A673 (cell line): ENCODE data around the gene RHPN2.

Experiments used
- CTCF ChIP-seq: fragments of 300-800, 200-600 bp; sonication (generic); conservative IDR thresholded peaks from 2 replicates; pipeline ENCODE4 v1.5.1; 2017; ENCODE audit warnings: low read depth, mild to moderate bottlenecking, antibody characterized with exemption, low read length, moderate library complexity, mixed read lengths
- EZH2 ChIP-seq: fragments of 200-600 bp; sonication (generic); IDR thresholded peaks from 2 replicates; pipeline ENCODE4 v1.6.1; 2017; ENCODE audit warnings: borderline replicate concordance, low read depth, mild to moderate bottlenecking, mixed read lengths, antibody characterized with exemption, low read length; ENCODE audit not compliant: poor library complexity, severe bottlenecking

- TF ChIP-seq CTCF (no peak), EZH2 (no peak)
These were observed 16.3 kb upstream of the RHPN2 start, which contains the start of gene GPATCH1 for GRCh38 chr19:33080761-33081681.
